ENCODE data around the gene CDYL2. TPM values are rescaled to one million over a fixed set of nuclear protein-coding genes. Genes with fewer than 3 reads are reported as not detected.

CDYL2 gene
- polyA plus RNA-seq, 1 donor from 2014 or later, result 2.6 TPM

- Histone ChIP-seq H3K27ac (ENCODE audit: low read length) (no peak overlapping the region), H4K20me1 (ENCODE audit: insufficient read depth) (no peaks in the 10 kb centered on the region), H3K4me2 (ENCODE audit: low read length) (no peak overlapping the region), H3K36me3 (ENCODE audit: insufficient read depth, low read length) (no peaks in the 10 kb centered on the region), H3K9ac (ENCODE audit: low read length) (no peak overlapping the region), H2AFZ (ENCODE audit: low read depth, low read length) (no peak overlapping the region), H3K79me2 (replicated peaks; ENCODE audit: insufficient read depth, low read length) (no peaks in the 10 kb centered on the region), H3F3A (ENCODE audit: insufficient read depth, low read length, poor library complexity, severe bottlenecking) (no peaks in the 10 kb centered on the region), H3K9me2 (ENCODE audit: insufficient read depth, low read length) (no peaks in the 10 kb centered on the region), H3K27me3 (ENCODE audit: insufficient read depth, low read depth, low read length) (no peaks in the 10 kb centered on the region), H3K9me3 (ENCODE audit: low read length) (no peaks in the 10 kb centered on the region), H3K4me3 (ENCODE audit: low read length) (no peak overlapping the region)
- no peak for TF ChIP-seq POLR2AphosphoS5 (IDR thresholded peaks at IDR 0.05)
- no peak for TF ChIP-seq TAF1 (IDR thresholded peaks at IDR 0.05; ENCODE audit: low read depth)
- TF ChIP-seq EZH2 (IDR thresholded peaks at IDR 0.05; ENCODE audit: borderline replicate concordance, insufficient read depth, low read length, poor library complexity, severe bottlenecking), result no peak
- no peak for TF ChIP-seq EP300 (conservative IDR thresholded peaks at IDR 0.05; ENCODE audit: poor library complexity, severe bottlenecking)
- TF ChIP-seq, protein P1, sequence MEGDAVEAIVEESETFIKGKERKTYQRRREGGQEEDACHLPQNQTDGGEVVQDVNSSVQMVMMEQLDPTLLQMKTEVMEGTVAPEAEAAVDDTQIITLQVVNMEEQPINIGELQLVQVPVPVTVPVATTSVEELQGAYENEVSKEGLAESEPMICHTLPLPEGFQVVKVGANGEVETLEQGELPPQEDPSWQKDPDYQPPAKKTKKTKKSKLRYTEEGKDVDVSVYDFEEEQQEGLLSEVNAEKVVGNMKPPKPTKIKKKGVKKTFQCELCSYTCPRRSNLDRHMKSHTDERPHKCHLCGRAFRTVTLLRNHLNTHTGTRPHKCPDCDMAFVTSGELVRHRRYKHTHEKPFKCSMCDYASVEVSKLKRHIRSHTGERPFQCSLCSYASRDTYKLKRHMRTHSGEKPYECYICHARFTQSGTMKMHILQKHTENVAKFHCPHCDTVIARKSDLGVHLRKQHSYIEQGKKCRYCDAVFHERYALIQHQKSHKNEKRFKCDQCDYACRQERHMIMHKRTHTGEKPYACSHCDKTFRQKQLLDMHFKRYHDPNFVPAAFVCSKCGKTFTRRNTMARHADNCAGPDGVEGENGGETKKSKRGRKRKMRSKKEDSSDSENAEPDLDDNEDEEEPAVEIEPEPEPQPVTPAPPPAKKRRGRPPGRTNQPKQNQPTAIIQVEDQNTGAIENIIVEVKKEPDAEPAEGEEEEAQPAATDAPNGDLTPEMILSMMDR (IDR thresholded peaks at IDR 0.05; ENCODE audit: poor library complexity, severe bottlenecking), result no peak
- no peak for TF ChIP-seq SMC3 (conservative IDR thresholded peaks at IDR 0.05; ENCODE audit: poor library complexity)
- TF ChIP-seq, protein P2, sequence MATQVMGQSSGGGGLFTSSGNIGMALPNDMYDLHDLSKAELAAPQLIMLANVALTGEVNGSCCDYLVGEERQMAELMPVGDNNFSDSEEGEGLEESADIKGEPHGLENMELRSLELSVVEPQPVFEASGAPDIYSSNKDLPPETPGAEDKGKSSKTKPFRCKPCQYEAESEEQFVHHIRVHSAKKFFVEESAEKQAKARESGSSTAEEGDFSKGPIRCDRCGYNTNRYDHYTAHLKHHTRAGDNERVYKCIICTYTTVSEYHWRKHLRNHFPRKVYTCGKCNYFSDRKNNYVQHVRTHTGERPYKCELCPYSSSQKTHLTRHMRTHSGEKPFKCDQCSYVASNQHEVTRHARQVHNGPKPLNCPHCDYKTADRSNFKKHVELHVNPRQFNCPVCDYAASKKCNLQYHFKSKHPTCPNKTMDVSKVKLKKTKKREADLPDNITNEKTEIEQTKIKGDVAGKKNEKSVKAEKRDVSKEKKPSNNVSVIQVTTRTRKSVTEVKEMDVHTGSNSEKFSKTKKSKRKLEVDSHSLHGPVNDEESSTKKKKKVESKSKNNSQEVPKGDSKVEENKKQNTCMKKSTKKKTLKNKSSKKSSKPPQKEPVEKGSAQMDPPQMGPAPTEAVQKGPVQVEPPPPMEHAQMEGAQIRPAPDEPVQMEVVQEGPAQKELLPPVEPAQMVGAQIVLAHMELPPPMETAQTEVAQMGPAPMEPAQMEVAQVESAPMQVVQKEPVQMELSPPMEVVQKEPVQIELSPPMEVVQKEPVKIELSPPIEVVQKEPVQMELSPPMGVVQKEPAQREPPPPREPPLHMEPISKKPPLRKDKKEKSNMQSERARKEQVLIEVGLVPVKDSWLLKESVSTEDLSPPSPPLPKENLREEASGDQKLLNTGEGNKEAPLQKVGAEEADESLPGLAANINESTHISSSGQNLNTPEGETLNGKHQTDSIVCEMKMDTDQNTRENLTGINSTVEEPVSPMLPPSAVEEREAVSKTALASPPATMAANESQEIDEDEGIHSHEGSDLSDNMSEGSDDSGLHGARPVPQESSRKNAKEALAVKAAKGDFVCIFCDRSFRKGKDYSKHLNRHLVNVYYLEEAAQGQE (IDR thresholded peaks at IDR 0.05; ENCODE audit: borderline replicate concordance), result no peak
- no peak for TF ChIP-seq RAD21 (conservative IDR thresholded peaks at IDR 0.05)
- TF ChIP-seq MXI1 (conservative IDR thresholded peaks at IDR 0.05; ENCODE audit: poor library complexity, severe bottlenecking), result no peak
These were observed 189.3 kb downstream of the CDYL2 start for GRCh38 chr16:80614908-80615671.

GRCh38 chr16:80612461-80613017, 191.9 kb downstream of the CDYL2 start:
- Histone ChIP-seq H3K79me2 (replicated peaks; ENCODE audit: insufficient read depth, low read length) (no peaks in the 10 kb centered on the region), H3K27ac (ENCODE audit: low read length) (no peak overlapping the region)

More at GRCh38 chr16:80612461-80613017, 191.9 kb downstream of the CDYL2 start:
- Histone ChIP-seq H3K4me3 (ENCODE audit: low read length) (no peak overlapping the region), H2AFZ (ENCODE audit: low read depth, low read length) (no peak overlapping the region), H3K9ac (ENCODE audit: low read length) (no peak overlapping the region), H3K9me2 (ENCODE audit: insufficient read depth, low read length) (no peaks in the 10 kb centered on the region), H3K36me3 (ENCODE audit: insufficient read depth, low read length) (no peaks in the 10 kb centered on the region), H4K20me1 (ENCODE audit: insufficient read depth) (no peaks in the 10 kb centered on the region), H3F3A (ENCODE audit: insufficient read depth, low read length, poor library complexity, severe bottlenecking) (no peaks in the 10 kb centered on the region), H3K27me3 (ENCODE audit: insufficient read depth, low read depth, low read length) (no peaks in the 10 kb centered on the region), H3K9me3 (ENCODE audit: low read length) (no peaks in the 10 kb centered on the region), H3K4me2 (ENCODE audit: low read length) (no peak overlapping the region)
- TF ChIP-seq TAF1 (IDR thresholded peaks at IDR 0.05; ENCODE audit: low read depth), result no peak
